ENCODE measurements around the gene NRCAM.

Gene NRCAM

DNA sequence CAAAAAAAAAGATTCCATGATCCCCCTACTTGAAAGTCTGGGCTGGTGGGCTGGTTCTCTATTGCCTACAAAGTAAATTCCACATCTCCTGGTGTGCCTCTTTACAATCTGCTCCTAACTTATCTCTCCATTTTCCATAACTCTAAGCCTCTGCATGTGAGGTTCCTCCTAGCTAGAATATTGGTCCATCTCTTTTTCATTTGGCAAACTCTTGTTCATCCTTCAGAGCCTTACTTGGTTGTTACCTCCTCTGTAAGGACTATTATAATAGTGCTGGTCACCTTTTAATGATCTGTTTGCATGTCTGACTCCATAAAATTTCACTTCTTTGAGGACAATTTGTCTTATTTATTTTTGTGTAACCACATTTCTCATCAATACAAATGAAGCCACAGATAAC is 1.6 kb upstream of the NRCAM start:
- no peak for DNase-seq

DNA sequence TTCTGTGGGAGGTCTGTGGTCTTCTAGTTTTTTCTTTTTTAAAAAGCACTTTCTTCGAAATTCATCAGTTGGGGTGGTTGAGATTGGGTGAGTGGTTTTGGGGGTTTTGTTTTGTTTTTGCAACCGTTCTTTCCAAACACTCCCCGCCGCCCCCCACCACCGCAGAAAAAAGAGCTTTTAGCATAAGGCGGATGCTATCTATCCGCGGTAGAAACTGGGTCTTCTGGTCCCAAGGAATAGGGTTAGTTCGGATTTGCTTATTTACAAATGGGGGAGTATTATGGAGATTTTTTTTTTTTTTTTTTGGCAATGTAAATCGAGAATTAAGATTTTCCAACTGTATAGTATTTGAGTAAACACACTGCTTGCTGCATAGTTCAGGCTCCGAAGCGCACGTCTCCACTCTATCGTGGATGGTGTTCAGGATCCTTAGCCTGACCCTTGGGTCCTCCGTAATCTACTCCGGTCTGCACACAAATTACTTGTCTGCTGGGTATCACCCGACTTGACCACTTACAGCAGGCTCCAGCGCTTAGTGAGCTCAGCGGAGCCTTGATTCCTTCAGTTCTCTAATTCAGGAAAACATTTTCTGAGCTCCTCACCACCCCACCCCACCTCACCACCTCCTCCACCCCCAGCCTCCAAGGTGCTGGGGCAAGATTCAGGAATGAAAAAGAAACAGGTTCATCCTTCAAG is 757 bp upstream of the NRCAM start:
- no peak for DNase-seq

DNA sequence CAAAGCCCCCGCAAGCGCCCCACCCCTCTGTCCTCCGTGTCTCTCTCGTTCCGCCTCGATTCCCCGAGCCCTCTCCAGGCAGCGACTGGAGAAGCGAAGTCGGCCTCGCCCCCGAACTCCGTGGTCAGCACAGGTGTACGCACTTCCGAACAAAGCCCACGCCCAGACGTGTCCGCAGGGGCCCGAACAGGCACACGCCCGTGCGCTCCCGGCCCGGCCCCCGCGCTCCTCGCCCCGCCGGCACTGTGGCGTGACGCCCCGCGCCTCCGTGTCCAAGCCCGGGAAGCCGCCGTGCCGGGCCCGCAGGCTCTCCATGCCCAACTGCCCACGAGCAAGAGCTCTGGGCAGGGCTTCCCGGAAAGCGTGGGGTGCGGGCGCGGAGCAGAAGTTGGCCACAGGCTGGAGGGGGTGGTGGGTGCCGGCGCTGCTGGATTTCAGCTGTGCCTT is 662 bp downstream of the NRCAM start:
- no peak for DNase-seq

DNA sequence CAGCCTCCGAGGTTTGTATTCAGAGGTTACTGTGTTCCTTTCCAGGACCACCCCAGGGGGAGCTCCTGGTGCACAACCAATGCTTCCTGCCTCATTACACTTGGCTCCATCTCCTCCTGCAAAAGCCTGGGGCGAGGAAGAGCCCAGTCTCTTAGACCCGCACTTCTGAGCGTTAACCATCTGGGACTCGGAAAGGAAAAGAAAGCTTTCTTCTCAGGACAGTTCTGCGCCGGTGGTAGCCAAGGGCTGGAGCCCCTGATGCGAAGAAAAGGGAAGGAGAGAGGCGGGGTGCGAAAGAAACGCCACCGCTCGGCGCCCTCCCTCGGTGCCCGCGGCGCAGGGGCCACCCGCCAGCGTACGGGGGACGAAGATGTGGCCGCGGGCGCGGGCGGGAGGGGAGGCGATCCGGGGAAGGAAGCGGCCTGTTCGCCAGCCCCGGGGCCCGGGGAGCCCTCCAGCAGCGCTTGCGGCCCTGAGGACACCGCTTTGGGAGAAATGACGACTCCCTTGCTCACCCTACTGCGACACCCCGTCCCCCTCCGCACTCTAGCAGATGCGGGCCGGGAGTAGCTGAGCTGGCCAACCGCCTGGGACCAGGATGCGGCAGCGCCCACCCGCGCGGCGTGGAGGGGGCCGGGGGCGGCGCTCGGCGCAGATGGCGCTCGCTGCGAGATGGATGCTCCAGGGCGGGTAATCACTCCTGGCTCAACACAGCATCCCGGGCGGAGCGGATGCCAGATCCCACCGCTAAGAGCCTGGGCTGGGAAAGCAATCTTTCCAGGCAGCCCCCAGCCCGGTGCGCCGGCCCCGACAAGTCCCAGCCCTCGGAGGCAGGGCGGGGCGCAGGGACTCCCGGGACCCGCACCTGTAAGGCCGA is 1.3 kb downstream of the NRCAM start:
- no peak for DNase-seq

DNA sequence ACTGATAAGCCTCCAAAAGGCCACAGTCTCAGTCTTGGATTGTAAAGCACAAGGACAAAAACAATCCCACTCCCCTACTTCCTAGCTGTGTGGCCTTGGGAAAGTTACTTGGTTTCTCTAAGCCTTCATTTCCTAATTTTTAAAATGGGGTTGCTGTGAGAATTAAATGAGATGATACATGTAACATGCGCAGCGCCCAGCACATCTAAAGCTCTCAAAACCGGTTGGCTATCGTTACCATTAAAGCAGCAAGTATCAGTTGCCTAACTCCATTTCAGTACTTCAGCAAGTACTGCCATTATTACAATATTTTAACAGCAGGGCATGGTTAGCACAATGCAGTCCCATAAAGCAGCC is 1.9 kb downstream of the NRCAM start:
- no peak for DNase-seq

DNA sequence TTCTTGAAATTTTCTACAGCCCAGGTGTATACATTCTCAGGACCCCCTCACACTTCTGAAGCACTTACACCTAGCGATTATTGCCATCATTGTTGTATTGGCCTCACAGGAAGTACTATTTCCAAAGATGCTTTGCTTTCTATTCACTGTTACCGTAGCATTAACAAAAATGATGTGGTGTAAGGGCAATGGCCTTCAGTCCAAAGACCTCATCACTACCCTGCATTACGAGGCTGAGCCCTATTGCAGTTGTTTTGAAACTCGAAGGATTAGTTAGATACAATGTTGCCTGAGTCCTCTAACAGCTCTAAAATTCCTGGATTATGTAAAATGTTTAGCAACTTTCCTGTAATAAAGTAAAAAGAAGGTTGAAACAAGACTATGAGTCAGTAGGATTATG is 2.9 kb downstream of the NRCAM start:
- DNase-seq, result no peak

DNA sequence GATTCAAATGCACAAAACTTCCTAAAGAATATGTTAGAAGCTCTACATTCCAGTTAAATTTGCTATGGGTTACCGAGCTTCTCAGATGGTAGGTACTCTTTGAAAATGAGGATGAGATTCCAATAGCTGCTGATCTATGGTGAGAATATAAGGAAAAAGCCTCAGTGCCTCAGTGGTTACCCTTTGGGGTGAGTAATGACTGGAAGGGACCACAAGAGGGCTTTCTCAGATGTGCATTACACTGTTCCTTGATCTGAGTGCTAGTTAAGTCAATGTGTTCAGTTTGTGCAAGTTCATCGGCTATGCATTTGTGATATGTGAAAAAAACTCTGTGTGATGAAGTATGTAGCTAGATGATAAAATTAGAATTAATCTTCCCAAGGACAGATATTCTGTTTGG is 3.5 kb downstream of the NRCAM start:
- DNase-seq, result no peak

DNA sequence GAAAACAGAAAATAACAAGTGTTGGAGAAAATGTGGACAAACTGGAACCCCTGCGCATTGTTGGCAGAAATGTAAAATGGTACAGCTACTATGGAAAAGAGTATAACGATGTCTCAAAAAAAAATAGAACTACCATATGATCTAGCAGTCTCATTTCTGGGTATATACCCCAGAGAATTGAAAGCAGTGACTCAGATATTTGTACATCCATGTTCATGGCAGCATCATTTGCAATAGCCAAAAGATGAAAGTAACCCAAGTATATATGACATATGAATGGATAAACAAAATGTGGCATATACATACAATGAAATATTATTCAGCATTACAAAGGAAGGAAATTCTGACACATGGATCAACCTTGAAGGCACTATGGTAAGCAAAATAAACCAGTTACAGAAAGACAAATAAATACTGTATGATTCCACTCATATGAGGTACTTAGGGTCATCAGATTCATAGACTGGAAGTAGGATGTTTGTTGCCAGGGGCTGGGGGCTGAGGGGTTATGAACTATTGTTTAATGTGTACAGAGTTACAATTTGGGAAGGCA is 4.9 kb downstream of the NRCAM start:
- DNase-seq, result no peak

DNA sequence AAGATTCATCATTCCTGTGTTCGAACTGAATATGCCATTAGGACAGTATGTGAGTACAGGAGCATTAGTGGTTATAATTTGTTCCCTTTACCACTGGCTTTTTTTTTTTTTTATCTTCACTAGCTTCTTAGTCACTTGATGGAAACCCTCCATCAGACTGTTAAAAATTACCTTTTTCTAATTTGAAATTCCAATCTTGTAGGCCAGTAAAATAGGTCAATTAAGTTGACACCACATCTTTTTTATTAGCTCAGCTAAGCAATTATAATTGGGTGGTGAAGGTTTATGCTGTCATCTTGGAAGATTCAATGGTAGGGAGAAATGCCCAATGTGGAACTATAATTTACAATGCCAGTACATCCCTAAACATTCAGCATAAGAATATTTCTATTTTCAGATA is 6.1 kb downstream of the NRCAM start:
- DNase-seq, result no peak

DNA sequence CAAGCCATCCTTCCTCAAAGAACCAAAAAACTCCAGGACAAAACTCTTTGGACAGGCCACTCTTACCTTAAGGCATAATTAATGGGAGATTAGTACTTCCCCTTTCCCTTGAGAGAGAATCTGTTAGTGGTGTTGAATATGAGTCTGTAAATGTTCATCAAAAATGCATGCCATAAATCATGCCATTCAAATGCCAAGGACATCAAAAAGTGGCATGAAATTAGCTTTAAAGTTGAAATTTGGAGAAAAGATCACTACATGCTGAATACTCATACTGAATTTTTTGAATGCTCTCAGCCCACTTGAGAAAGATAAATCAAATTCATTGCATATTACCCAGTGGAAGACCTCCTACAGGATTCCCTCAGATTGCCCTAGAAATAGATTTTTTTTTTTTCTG is 6.7 kb downstream of the NRCAM start:
- DNase-seq, result no peak

DNA sequence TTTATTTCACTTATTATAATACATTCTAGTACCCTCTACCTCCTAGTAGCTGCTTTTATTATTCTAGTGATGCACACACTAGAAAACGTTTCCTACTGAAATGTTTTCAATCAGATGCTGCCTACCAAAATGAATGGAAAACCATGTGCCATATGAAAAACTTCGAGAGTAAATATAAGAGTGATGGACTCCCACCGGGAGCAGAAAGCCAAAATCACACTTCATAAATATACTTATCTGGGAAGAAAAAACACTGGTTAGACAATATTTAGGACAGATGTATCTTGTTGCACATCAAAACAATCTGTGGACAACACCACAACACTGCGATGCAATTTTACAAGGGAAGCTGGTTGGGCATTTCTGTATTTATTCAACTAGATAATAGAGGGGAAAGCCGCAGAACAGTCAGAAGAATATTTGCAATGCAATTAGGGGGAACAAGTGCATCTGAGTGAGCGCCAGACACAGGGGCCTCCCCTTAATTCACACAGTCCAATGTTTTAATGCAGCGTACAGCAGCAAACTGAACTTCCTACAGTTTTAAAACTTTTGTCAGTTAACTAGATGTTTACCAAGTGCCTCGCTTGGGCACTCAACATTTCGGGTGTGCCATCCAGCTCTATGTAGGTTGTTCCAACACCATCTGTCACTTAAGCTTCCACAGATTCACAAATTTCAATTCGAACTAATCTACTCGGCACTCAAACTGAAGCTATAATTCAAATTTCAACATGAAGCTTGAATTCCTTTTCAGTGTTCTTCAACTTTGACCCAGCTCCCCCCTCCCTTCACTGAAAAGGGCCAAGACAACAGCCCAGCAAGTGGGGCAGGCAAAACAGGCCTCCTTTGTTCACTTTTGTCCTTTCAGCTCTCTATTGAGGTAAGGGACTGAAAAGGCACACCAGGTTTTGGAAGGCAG is 7.4 kb downstream of the NRCAM start:
- no peak for DNase-seq

DNA sequence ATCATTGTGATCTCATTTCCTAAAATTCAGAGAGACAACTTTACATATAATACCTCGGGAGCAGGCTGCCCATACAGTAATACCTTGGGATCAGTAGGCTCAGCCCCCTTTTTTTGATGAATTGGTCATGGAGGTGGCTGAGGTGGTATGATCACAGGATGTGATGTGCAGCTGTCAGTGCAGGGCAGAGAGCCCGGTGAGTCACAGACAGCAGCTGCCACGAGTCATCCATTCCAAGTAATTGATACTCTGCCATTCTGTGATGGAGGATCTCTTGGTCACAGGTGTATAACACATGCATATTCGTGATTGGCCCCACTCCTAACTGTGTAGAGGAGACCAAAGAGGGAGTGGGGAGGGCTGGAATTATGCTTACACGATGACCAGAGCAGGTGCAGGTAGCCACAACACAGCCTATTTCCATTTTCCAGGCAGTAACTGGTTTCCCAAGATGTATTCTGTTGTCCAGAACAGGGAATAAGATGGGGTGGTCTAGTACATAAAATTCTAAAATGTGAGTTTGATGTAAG is 14.1 kb downstream of the NRCAM start:
- peak; percentile 9 for DNase-seq

DNA sequence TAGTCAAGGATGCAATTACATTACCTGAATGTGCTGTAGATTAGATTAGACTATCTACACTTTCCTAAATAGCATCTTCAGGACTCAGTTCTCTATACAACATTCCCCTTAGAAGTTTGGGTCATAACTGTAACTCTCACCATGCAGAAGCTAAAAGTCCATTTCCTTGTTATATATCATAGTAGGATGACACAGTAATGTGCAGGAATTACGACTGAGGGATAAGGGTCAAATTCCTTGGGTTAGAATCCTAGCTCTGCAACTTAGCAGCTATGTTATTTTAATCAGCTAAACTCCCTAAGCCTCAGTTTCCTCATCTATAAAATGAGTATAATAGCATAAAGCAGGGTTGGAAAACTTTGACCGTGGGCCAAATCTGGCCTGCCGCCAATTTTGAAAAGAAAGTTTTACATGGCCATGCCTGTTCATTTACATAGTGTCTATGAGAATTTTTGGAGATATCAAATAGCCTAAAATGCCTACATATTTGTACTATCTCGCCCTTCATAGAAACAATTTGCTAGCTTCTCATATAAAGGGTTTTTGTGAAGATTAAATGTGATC is 14.8 kb downstream of the NRCAM start:
- no peak for DNase-seq

DNA sequence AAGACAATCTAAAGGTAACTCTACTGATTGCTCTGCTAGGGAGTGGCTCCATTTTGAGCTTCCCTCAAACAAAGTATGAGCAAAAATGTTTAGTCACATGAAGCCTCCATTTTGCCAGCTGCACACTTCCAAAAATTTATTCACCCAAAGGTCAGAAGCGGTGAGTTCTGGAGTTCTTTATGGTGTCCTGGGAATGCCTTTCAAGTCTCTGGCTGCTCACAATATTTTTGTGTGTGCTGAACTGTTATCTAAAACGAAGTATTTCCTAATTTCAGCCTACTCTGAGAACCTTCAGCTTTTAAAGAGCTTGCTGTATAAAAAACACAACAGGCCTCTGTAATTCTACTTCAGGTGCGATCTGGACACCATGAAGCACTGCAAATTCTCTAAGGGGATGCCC is 15.6 kb downstream of the NRCAM start:
- DNase-seq, result no peak

DNA sequence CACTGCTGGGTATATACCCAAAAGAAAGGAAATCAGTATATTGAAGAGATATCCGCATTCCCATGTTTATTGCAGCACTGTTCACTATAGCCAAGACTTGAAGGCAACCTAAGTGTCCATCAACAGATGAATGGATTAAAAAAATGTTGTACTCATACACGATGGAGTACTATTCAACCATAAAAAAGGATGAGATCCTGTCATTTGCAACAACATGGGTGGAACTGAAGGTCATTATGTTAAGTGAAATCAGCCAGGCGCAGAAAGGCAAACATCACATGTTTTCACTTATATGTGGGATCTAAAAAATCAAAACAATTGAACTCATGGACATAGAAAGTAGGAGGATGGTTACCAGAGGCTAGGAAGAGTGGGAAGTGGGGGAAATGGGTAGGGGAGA is 19.3 kb downstream of the NRCAM start:
- no peak for DNase-seq

DNA sequence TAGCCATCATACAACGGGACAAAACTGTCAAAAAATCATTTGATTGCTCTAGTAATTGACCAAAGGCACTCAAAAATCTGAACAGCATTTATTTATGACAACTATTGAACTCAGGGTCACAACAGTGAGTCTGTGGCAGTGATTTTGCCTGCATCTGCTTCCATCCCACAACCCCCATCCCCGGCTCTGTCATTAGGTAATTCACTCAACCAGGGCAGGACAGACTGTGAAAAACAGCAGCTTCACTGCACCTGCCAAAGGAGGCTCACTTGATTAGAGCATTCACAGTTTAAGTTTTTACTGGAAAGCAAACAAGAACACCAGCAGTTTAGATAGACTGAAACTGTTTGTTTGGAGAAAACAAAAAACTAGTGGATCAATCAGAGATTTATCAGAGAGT is 22.2 kb downstream of the NRCAM start:
- DNase-seq, result no peak

DNA sequence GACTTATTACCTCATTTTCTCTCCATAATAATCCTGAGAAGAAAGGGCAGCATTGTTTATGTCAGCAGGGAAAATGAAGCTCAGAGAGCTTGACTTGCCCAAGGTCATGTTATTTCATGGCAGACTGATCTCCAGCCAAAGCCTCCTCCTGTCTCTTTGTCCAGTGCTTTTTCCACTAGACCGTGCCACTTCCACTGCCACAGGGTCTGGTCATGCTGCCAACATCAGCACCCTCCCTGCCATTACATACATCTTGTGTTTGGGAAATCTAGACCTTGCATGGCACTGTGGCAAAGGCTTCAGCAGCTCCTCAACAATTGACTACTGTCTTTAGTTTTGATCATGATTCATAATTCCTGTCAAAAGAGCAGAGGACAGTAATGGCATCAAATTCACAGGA is 25.1 kb downstream of the NRCAM start:
- no peak for DNase-seq

DNA sequence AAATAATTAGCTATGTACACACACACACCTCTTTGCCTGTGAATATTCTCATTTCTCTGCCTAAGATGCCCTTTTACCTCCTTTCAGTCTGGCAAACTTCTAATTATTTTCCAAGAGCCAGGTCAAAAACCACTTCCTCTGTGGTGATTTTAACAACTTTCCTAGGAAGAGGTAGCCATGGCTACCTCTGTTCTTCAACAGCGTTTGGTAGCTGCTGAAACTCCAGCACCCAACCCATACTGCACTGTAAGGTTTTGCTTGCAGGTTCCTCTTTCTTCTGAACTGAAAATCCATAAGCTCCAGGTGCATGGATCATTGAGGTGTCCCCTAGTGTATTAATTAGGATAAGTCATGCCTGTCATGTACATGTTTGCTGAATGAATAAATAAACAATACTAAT is 25.6 kb downstream of the NRCAM start:
- no peak for DNase-seq

DNA sequence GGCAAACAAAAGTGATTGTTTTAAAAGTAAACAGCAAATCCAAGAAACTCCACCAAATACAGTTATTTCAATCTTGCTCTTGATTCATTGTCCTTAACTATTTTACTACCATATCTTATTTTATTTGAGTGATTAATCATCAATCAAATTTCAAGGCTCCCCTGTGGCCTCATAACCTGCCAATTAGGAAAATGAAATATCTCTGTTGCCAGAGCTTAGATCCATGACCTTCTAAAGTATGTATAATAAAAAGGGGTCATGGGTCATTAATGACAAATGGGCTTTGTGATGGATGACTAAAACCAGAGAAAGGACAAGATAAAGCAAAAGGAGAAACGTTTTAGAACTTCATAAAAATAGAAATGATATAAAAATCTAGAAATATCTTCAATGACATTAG is 28.5 kb downstream of the NRCAM start:
- no peak for DNase-seq

DNA sequence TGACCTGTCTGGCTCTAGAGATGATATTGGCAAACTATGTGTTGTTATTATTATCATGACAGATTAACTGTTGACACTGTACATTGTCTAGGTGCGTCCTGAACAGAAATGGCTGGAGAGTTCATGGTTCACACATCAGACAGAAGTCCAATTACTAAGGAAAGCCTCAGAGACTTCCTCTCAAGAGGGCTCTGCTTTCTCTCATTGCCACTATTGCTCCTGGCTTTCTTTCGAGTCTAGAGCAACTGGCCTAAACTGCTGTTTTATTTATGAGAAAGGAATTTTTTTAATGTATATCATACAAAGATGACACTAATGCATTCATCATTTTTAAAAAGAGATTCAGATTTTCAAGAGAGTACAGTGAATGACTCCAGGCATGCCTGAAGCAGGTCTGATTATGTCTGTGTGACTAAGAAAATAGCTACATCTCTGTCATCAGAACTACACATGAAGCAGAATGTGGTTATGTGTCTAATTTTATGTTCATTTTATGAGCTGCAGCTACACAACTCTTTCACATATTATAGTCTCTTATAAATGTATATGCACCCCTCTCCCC is 30.4 kb downstream of the NRCAM start:
- DNase-seq, result no peak

DNA sequence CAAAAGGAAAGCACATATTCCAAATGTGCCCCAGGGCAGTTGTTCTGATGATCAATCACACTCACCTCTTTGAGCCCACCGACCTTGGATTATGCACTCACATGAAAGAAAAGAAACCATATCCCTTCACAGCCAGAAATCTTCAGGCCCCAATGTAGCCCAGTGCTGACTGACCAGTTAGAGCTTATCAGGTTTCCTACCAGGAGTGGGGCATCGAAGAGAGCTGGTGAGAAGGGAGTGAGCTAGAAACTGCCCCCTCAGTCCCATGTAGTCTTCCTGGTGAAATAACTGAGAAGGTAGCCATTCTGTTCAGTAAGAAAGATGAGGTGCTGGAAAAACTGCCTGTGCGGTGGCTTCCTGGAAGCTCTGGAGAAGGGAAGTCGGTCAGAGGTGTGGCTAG is 32.2 kb downstream of the NRCAM start:
- no peak for DNase-seq

Measured in activated T-cell treated with anti-CD3 and anti-CD28 coated beads for 4 hours (primary cell).